Stimulated activated CD4-positive, alpha-beta T cell treated with anti-CD3 and anti-CD28 coated beads, Interleukin-15, amount 100 ng/mL, for 24 hours (primary cell): Measurements from ENCODE around the gene PEX19.
"Not testable (repeated sequence)": the region's sequence is repeated elsewhere in the genome, so short reads cannot be mapped to it uniquely, and the experiment has no call there.

Experiments
- DNase-seq: peaks from one replicate; pipeline ENCODE4 v3.0.0-alpha.2; 2020

The PEX19 gene

GRCh38 chr1:160284782-160285344, at the start of gene PEX19:
Gene PEX19 (minus strand): TSS chr1:160285133. CDS start chr1:160285124, 9 bp downstream.
- peak; percentile 96 for DNase-seq

- DNase-seq, result no peak
Measured at GRCh38 chr1:160332516-160332915, 47.6 kb upstream of the PEX19 start.

- no peak for DNase-seq
Measured at GRCh38 chr1:160330119-160330518, 45.2 kb upstream of the PEX19 start.

- no peak for DNase-seq
Measured at GRCh38 chr1:160328184-160328583, 43.3 kb upstream of the PEX19 start.

- no peak for DNase-seq
Measured at GRCh38 chr1:160326418-160326817, 41.5 kb upstream of the PEX19 start.

GRCh38 chr1:160325252-160325651, 40.3 kb upstream of the PEX19 start:
- DNase-seq, result no peak

GRCh38 chr1:160322831-160323230, 37.9 kb upstream of the PEX19 start:
- DNase-seq, result no peak

- DNase-seq, result no peak
Measured at GRCh38 chr1:160315359-160315758, 30.4 kb upstream of the PEX19 start.

- DNase-seq, result no peak
Measured at GRCh38 chr1:160309571-160309970, 24.6 kb upstream of the PEX19 start.

- DNase-seq, result no peak
Measured at GRCh38 chr1:160309185-160309557, 24.2 kb upstream of the PEX19 start.

GRCh38 chr1:160308451-160309184, 23.7 kb upstream of the PEX19 start:
- no peak for DNase-seq

GRCh38 chr1:160307118-160307791, 22.3 kb upstream of the PEX19 start:
- no peak for DNase-seq

- DNase-seq, result no peak
Measured at GRCh38 chr1:160300173-160300572, 15.2 kb upstream of the PEX19 start.

- no peak for DNase-seq
Measured at GRCh38 chr1:160296036-160296435, 11.1 kb upstream of the PEX19 start.

- no peak for DNase-seq
Measured at GRCh38 chr1:160293020-160293968, 8.4 kb upstream of the PEX19 start.

GRCh38 chr1:160291248-160292220, 6.6 kb upstream of the PEX19 start:
- peak; percentile 72 for DNase-seq

- not testable (repeated sequence) for DNase-seq
Measured at GRCh38 chr1:160287769-160288168, 2.8 kb upstream of the PEX19 start.

GRCh38 chr1:160285506-160285905, 573 bp upstream of the PEX19 start:
- DNase-seq, result no peak

- DNase-seq, result peak; percentile 18
Measured at GRCh38 chr1:160284220-160284781, 632 bp downstream of the PEX19 start.

- no peak for DNase-seq
Measured at GRCh38 chr1:160282807-160283206, 2.1 kb downstream of the PEX19 start.

GRCh38 chr1:160277987-160278386, 6.9 kb downstream of the PEX19 start:
- DNase-seq, result no peak
